Ascending aorta (tissue), 2 donors: ENCODE measurements around the gene CFAP97. TPM values are rescaled to one million over a fixed set of nuclear protein-coding genes. Genes with fewer than 3 reads are reported as not detected.
"Not testable (repeated sequence)": the region's sequence is repeated elsewhere in the genome, so short reads cannot be mapped to it uniquely, and the experiment has no call there.

ENCODE experiments used
- DNase-seq, 2 donors: peaks; one replicate each; pipeline ENCODE4 v3.0.0-alpha.2; 2019; ENCODE audit warnings: low spot score in 2 of 2
- H3K27ac ChIP-seq, 2 donors: fragments of 200-600 bp; sonication (generic); one replicate each; pipeline ENCODE4 v1.5.1; 2016 to 2017; ENCODE audit warnings: mild to moderate bottlenecking in 1 of 2
- H3K27me3 ChIP-seq: fragments of 200-600 bp; sonication (generic); one replicate; pipeline ENCODE4 v1.5.1; 2017
- H3K36me3 ChIP-seq, 2 donors: fragments of 200-600 bp; sonication (generic); one replicate each; pipeline ENCODE4 v1.5.1; 2016
- H3K4me1 ChIP-seq, 2 donors: fragments of 200-600 bp; sonication (generic); one replicate each; pipeline ENCODE4 v1.5.1; 2016 to 2017; ENCODE audit warnings: mild to moderate bottlenecking in 1 of 2
- H3K4me3 ChIP-seq, 2 donors: fragments of 200-600 bp; sonication (generic); one replicate each; pipeline ENCODE4 v1.5.1; 2016 to 2017; ENCODE audit warnings: mild to moderate bottlenecking in 1 of 2
- H3K9me3 ChIP-seq, 2 donors: fragments of 200-600 bp; sonication (generic); one replicate each; pipeline ENCODE4 v1.5.1; 2016
- intact Hi-C: fragments of 100-400 bp; cut with DNase I; formaldehyde crosslinking; loops from one replicate; pipeline ENCODE4 v1.15.1; 2023
- total RNA-seq: library from RNA; depleted of rRNA; stranded (reverse); fragments of >200 nt; gene quantifications from one replicate; pipeline ENCODE4 v1.1.0, GENCODE V29; 2016
- TF ChIP-seq, protein P1 (sequence below), 3 experiments: fragments of 200-600 bp in 2 of 3; fragments of 450-650 bp in 1 of 3; sonication (generic) in 2 of 3; IDR thresholded peaks; one replicate each; pipeline ENCODE4 v1.5.1; 2016 to 2019; ENCODE audit warnings: antibody characterized with exemption in 3 of 3, mild to moderate bottlenecking in 1 of 3, moderate library complexity in 1 of 3

Gene CFAP97
- total RNA-seq, 1 donor from 2014 or later, result 27.7 TPM

- H3K4me3 ChIP-seq, result peak overlapping the region; percentile 77 to 83
- H3K27me3 ChIP-seq, result no peaks in the 10 kb centered on the region
- peak in 1 of 2 donors; percentile 49 for DNase-seq
- H3K4me1 ChIP-seq, result peaks cover 2 to 20% of the 10 kb centered on the region in 2 donors
- TF ChIP-seq, protein P1, sequence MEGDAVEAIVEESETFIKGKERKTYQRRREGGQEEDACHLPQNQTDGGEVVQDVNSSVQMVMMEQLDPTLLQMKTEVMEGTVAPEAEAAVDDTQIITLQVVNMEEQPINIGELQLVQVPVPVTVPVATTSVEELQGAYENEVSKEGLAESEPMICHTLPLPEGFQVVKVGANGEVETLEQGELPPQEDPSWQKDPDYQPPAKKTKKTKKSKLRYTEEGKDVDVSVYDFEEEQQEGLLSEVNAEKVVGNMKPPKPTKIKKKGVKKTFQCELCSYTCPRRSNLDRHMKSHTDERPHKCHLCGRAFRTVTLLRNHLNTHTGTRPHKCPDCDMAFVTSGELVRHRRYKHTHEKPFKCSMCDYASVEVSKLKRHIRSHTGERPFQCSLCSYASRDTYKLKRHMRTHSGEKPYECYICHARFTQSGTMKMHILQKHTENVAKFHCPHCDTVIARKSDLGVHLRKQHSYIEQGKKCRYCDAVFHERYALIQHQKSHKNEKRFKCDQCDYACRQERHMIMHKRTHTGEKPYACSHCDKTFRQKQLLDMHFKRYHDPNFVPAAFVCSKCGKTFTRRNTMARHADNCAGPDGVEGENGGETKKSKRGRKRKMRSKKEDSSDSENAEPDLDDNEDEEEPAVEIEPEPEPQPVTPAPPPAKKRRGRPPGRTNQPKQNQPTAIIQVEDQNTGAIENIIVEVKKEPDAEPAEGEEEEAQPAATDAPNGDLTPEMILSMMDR (IDR thresholded peaks at IDR 0.05), result no peak
- no peaks in the 10 kb centered on the region for H3K9me3 ChIP-seq
- intact Hi-C loops, result loop anchor here (2.0 to 10.0 kb wide), 4 partner anchors 220 to 990 kb away; partner anchors contain the start of genes CCDC110, CYP4V2 and UFSP2
- H3K36me3 ChIP-seq, result no peaks in the 10 kb centered on the region
- peak overlapping the region; percentile 99 for H3K27ac ChIP-seq
Measured at GRCh38 chr4:185204238-185204910, 574 bp upstream of the CFAP97 start.

GRCh38 chr4:185202984-185203485 lies 765 bp downstream of the CFAP97 start:
- peak in 1 of 2 donors; percentile 43 for DNase-seq
- Histone ChIP-seq H3K4me3 (peak overlapping the region; percentile 77 to 83), H3K27me3 (no peaks in the 10 kb centered on the region), H3K36me3 (no peaks in the 10 kb centered on the region), H3K27ac (peak overlapping the region; percentile 99), H3K9me3 (no peaks in the 10 kb centered on the region), H3K4me1 (peaks cover 2 to 22% of the 10 kb centered on the region in 2 donors)
- TF ChIP-seq, protein P1 (IDR thresholded peaks at IDR 0.05), result no peak
- intact Hi-C loops, result loop anchor here (5.0 to 10.0 kb wide), 3 partner anchors 222 to 992 kb away; partner anchors contain the start of genes CYP4V2 and UFSP2

DNA sequence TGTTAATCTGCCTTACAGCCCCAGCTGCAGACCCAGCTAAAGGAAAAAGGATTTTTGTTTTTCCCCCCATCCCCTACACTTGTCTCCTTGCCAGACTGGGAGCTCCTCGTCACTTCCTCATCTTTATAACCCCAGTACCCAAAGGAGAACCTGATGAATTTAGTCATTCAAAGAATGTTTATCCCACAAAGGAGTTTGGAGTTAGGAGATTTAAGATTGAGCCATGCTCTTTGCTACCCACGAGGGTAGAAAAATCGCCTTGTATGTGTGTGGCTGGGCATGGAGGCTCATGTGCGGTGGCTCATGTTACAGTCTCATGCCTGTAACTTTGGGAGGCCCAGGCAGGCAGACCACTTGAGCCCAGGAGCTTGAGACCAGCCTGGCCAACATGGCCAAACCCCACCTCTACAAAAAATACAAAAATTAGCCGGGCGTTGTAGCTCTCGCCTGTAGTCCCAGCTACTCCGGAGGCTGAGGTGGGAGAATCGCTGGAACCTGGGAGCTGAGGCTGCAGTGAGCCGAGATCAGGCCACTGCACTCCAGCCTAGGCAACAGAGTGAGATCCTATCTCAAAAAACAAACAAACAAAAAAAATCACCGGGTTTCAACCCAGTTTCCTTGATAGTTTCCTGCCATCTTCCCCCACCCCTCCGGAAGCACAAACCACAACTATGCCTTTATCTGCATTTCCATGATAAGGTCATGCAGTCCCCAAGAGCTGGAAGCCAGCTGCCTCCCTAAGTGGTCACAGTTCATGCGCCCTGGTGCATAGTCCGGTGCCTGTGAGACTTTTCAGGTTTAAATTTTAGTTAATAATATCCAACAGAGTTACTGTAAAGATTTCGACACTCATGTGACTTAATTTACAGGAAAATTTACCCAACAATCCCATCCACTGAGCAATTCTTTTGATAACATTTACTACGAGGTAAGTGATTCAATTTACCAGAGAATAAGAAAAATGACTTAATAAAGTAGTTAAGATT lies 1.5 kb downstream of the CFAP97 start:
- no peaks in the 10 kb centered on the region for H3K27me3 ChIP-seq
- H3K36me3 ChIP-seq, result no peaks in the 10 kb centered on the region
- H3K27ac ChIP-seq, result peak overlapping the region; percentile 99
- peaks cover 2 to 22% of the 10 kb centered on the region in 2 donors for H3K4me1 ChIP-seq
- no peaks in the 10 kb centered on the region for H3K9me3 ChIP-seq
- peak overlapping the region; percentile 77 to 83 for H3K4me3 ChIP-seq
- intact Hi-C loops, result loop anchor here (5.0 to 10.0 kb wide), 3 partner anchors 223 to 993 kb away; partner anchors contain the start of genes CYP4V2 and UFSP2
- peak in 1 of 2 donors; percentile 62 for DNase-seq
- TF ChIP-seq, protein P1 (IDR thresholded peaks at IDR 0.05), result no peak

DNA sequence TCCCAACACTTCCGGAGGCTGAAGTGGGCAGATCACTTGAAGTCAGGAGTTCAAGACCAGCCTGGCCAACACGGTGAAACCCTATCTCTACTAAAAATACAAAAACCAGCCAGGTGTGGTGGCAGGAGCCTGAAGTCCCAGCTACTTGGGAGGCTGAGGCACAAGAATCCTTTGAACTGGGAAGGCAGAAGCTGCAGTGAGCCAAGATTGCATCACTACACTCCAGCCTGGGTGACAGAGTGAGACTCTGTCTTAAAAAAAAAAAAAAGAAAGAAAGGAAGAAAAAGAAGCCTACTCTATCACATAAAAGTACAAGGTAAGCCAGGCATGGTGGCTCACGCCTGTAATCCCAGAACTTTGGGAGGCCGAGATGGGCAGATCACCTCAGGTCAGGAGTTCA lies 5.6 kb downstream of the CFAP97 start:
- H3K27ac ChIP-seq, result peak overlapping the region; percentile 60 to 84

DNA sequence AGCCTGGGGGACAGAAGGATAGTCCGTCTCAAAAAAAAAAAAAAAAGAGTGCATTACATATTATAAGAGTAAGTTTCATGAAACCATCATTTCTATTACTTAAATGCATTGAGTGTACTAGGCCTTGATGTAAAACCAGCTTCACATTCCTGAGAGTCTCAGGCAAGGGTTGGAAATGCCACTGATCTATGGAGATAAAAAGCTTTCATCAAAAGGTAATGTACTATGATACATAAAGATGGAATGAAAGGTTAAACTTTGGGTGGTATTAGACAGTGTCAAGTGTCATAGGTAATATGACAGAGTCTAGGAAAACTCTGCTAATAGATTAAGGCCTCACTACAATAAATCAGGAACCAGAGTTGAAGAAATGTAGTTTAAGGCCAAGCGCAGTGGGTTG lies 7.4 kb downstream of the CFAP97 start:
- TF ChIP-seq, protein P1 (IDR thresholded peaks at IDR 0.05), result no peak
- Histone ChIP-seq H3K27ac (peak overlapping the region in 1 of 2 donors; percentile 18), H3K4me1 (peaks cover 0 to 2% of the 10 kb centered on the region in 2 donors), H3K36me3 (no peaks in the 10 kb centered on the region), H3K27me3 (no peaks in the 10 kb centered on the region), H3K4me3 (no peak overlapping the region), H3K9me3 (no peaks in the 10 kb centered on the region)
- intact Hi-C loops, result no loop called here
- DNase-seq, result no peak

More for the DNA sequence above, 5.6 kb downstream of the CFAP97 start:
- Histone ChIP-seq H3K4me1 (peaks cover 0 to 12% of the 10 kb centered on the region in 2 donors), H3K4me3 (peak overlapping the region in 1 of 2 donors; percentile 44)
- intact Hi-C loops, H3K27me3 ChIP-seq, H3K36me3 ChIP-seq, H3K9me3 ChIP-seq: not testable (repeated sequence)
- peak in 1 of 2 donors; percentile 37 for DNase-seq
